Stimulated activated CD4-positive, alpha-beta T cell treated with anti-CD3 and anti-CD28 coated beads, Interleukin-2, amount 100 ng/mL, for 4 hours (primary cell): ENCODE data around the gene ARHGEF26.
"Not testable (repeated sequence)": the region's sequence is repeated elsewhere in the genome, so short reads cannot be mapped to it uniquely, and the experiment has no call there.

Source experiments
- DNase-seq: peaks from one replicate; pipeline ENCODE4 v3.0.0-alpha.2; 2020; ENCODE audit warnings: low read depth

ARHGEF26 gene

GRCh38 chr3:154120961-154121700, at the start of gene ARHGEF26:
TSS of gene ARHGEF26 (plus strand) at chr3:154121390. CDS start at chr3:154121993, 603 bp downstream.
- DNase-seq: peak; percentile 78

GRCh38 chr3:154074966-154075365, 46.2 kb upstream of the ARHGEF26 start:
- DNase-seq: no peak

- no peak for DNase-seq
Measured at GRCh38 chr3:154078672-154079071, 42.5 kb upstream of the ARHGEF26 start.

GRCh38 chr3:154081305-154081704, 39.9 kb upstream of the ARHGEF26 start:
- no peak for DNase-seq

GRCh38 chr3:154085071-154085470, 36.1 kb upstream of the ARHGEF26 start:
- no peak for DNase-seq

- DNase-seq: no peak
Measured at GRCh38 chr3:154085799-154086198, 35.4 kb upstream of the ARHGEF26 start.

- no peak for DNase-seq
Measured at GRCh38 chr3:154086286-154086685, 34.9 kb upstream of the ARHGEF26 start.

- not testable (repeated sequence) for DNase-seq
Measured at GRCh38 chr3:154087756-154088480, 33.3 kb upstream of the ARHGEF26 start.

- DNase-seq: no peak
Measured at GRCh38 chr3:154089421-154090420, 31.5 kb upstream of the ARHGEF26 start.

GRCh38 chr3:154094051-154094450, 27.1 kb upstream of the ARHGEF26 start:
- DNase-seq: no peak

- no peak for DNase-seq
Measured at GRCh38 chr3:154095832-154096421, 25.3 kb upstream of the ARHGEF26 start.

- DNase-seq: no peak
Measured at GRCh38 chr3:154098376-154098775, 22.8 kb upstream of the ARHGEF26 start.

GRCh38 chr3:154100556-154100955, 20.6 kb upstream of the ARHGEF26 start:
- no peak for DNase-seq

GRCh38 chr3:154101250-154101649, 19.9 kb upstream of the ARHGEF26 start:
- no peak for DNase-seq

- no peak for DNase-seq
Measured at GRCh38 chr3:154102225-154102624, 19.0 kb upstream of the ARHGEF26 start.

- no peak for DNase-seq
Measured at GRCh38 chr3:154105218-154105975, 15.8 kb upstream of the ARHGEF26 start.

- no peak for DNase-seq
Measured at GRCh38 chr3:154111365-154111935, 9.7 kb upstream of the ARHGEF26 start.

- no peak for DNase-seq
Measured at GRCh38 chr3:154112146-154112852, 8.9 kb upstream of the ARHGEF26 start.

- no peak for DNase-seq
Measured at GRCh38 chr3:154113609-154114008, 7.6 kb upstream of the ARHGEF26 start.

- no peak for DNase-seq
Measured at GRCh38 chr3:154115332-154115731, 5.9 kb upstream of the ARHGEF26 start.
